Measurements from ENCODE around the gene ADAR.
A peak's percentile ranks its signal among the peaks of the same experiment; 100 is the strongest.
"Not testable (repeated sequence)": the region's sequence is repeated elsewhere in the genome, so short reads cannot be mapped to it uniquely, and the experiment has no call there.

ADAR gene

GRCh38 chr1:154607609-154608396, at the start of gene ADAR:
Gene ADAR, minus strand, starts transcription at chr1:154608186. Its CDS starts 180 bp downstream, at chr1:154608006.
- peak; percentile 75 to 80 (median 77) for DNase-seq (ENCODE audit: low read depth in 3 of 3, low spot score in 1 of 3)

- DNase-seq (ENCODE audit: low read depth in 3 of 3, low spot score in 1 of 3) = no peak
Measured at GRCh38 chr1:154657556-154657955, 49.6 kb upstream of the ADAR start.

GRCh38 chr1:154652893-154653292, 44.9 kb upstream of the ADAR start:
- no peak for DNase-seq (ENCODE audit: low read depth in 3 of 3, low spot score in 1 of 3)

- DNase-seq (ENCODE audit: low read depth in 3 of 3, low spot score in 1 of 3) = not testable (repeated sequence)
Measured at GRCh38 chr1:154644724-154645123, 36.7 kb upstream of the ADAR start.

GRCh38 chr1:154641534-154641933, 33.5 kb upstream of the ADAR start:
- no peak for DNase-seq (ENCODE audit: low read depth in 3 of 3, low spot score in 1 of 3)

- DNase-seq (ENCODE audit: low read depth in 3 of 3, low spot score in 1 of 3) = no peak
Measured at GRCh38 chr1:154639876-154640275, 31.9 kb upstream of the ADAR start.

- DNase-seq (ENCODE audit: low read depth in 3 of 3, low spot score in 1 of 3) = no peak
Measured at GRCh38 chr1:154635171-154635570, 27.2 kb upstream of the ADAR start.

GRCh38 chr1:154629675-154630073, 21.7 kb upstream of the ADAR start:
- no peak for DNase-seq (ENCODE audit: low read depth in 3 of 3, low spot score in 1 of 3)

GRCh38 chr1:154629061-154629674, 21.2 kb upstream of the ADAR start:
- DNase-seq (ENCODE audit: low read depth in 3 of 3, low spot score in 1 of 3) = no peak

- DNase-seq (ENCODE audit: low read depth in 3 of 3, low spot score in 1 of 3) = no peak
Measured at GRCh38 chr1:154628121-154628405, 20.1 kb upstream of the ADAR start.

- DNase-seq (ENCODE audit: low read depth in 3 of 3, low spot score in 1 of 3) = peak; percentile 67 to 93 (median 73)
Measured at GRCh38 chr1:154627257-154628120, 19.5 kb upstream of the ADAR start.

- DNase-seq (ENCODE audit: low read depth in 3 of 3, low spot score in 1 of 3) = no peak
Measured at GRCh38 chr1:154626456-154627256, 18.7 kb upstream of the ADAR start.

- no peak for DNase-seq (ENCODE audit: low read depth in 3 of 3, low spot score in 1 of 3)
Measured at GRCh38 chr1:154624746-154625643, 17.0 kb upstream of the ADAR start.

- DNase-seq (ENCODE audit: low read depth in 3 of 3, low spot score in 1 of 3) = no peak
Measured at GRCh38 chr1:154623358-154623757, 15.4 kb upstream of the ADAR start.

- no peak for DNase-seq (ENCODE audit: low read depth in 3 of 3, low spot score in 1 of 3)
Measured at GRCh38 chr1:154622503-154623039, 14.6 kb upstream of the ADAR start.

GRCh38 chr1:154621875-154622274, 13.9 kb upstream of the ADAR start:
- DNase-seq (ENCODE audit: low read depth in 3 of 3, low spot score in 1 of 3) = no peak

GRCh38 chr1:154620751-154621150, 12.8 kb upstream of the ADAR start:
- DNase-seq (ENCODE audit: low read depth in 3 of 3, low spot score in 1 of 3) = no peak

GRCh38 chr1:154619181-154619948, 11.4 kb upstream of the ADAR start:
- DNase-seq (ENCODE audit: low read depth in 3 of 3, low spot score in 1 of 3) = no peak

Data from stimulated activated CD4-positive, alpha-beta T cell treated with anti-CD3 and anti-CD28 coated beads, TNF-alpha, amount 100 ng/mL, for 1 hour (primary cell).